MCF 10A (cell line): Measurements from ENCODE around the gene SMYD3. TPM values are rescaled to one million over a fixed set of nuclear protein-coding genes. Genes with fewer than 3 reads are reported as not detected.

Experiments
- BruUV-seq: library from RNA; stranded (reverse); fragments of 400-500 nt; replicated peaks from 2 replicates; lab custom pipeline; 2021; lab: Mats Ljungman, UMichigan
- CTCF ChIA-PET: fragments of 300-600 bp; sonication (Branson Sonifier 250); formaldehyde crosslinking; extraction: SDS; loops from one replicate; lab custom pipeline; 2021; ENCODE audit warnings: antibody characterized with exemption, inconsistent platforms; lab: Yijun Ruan, JAX
- POLR2A ChIA-PET: fragments of 300-600, 350-650 bp; sonication (Branson Sonifier 250); formaldehyde crosslinking; extraction: SDS; loops from one replicate; lab custom pipeline; 2020; ENCODE audit warnings: antibody characterized with exemption, inconsistent platforms; lab: Yijun Ruan, JAX
- DNase-seq: peaks from one replicate; pipeline ENCODE4 v3.0.0-alpha.2; 2018; ENCODE audit not compliant: unreplicated experiment
- H3K27ac Mint-ChIP-seq: one replicate; pipeline ENCODE4 v1.8.0; 2022; ENCODE audit warnings: mild to moderate bottlenecking, low read depth, mixed read lengths; ENCODE audit not compliant: unreplicated experiment
- H3K27me3 Mint-ChIP-seq: one replicate; pipeline ENCODE4 v1.8.0; 2022; ENCODE audit warnings: mixed read lengths; ENCODE audit not compliant: insufficient read depth, unreplicated experiment
- H3K36me3 Mint-ChIP-seq: one replicate; pipeline ENCODE4 v1.8.0; 2022; ENCODE audit warnings: mild to moderate bottlenecking, moderate library complexity, mixed read lengths; ENCODE audit not compliant: insufficient read depth, unreplicated experiment
- H3K4me1 Mint-ChIP-seq: one replicate; pipeline ENCODE4 v1.8.0; 2022; ENCODE audit warnings: mixed read lengths; ENCODE audit not compliant: insufficient read depth, unreplicated experiment
- H3K4me3 Mint-ChIP-seq: one replicate; pipeline ENCODE4 v1.8.0; 2022; ENCODE audit warnings: mild to moderate bottlenecking, moderate library complexity, mixed read lengths; ENCODE audit not compliant: unreplicated experiment
- H3K9me3 Mint-ChIP-seq: one replicate; pipeline ENCODE4 v1.8.0; 2022; ENCODE audit warnings: mixed read lengths; ENCODE audit not compliant: unreplicated experiment
- CTCF ChIP-seq: fragments of 200-600 bp; IDR thresholded peaks from one replicate; pipeline ENCODE4 v1.8.0; 2022; ENCODE audit warnings: antibody characterized with exemption, mild to moderate bottlenecking; ENCODE audit not compliant: unreplicated experiment
- intact Hi-C: fragments of 100-400 bp; cut with micrococcal nuclease; formaldehyde crosslinking; loops from 2 replicates; pipeline ENCODE4 v1.14.1; 2022
- total RNA-seq: library from RNA; stranded (reverse); gene quantifications from 2 replicates; pipeline ENCODE4 v1.2.3, GENCODE V29; 2022

The SMYD3 gene
- total RNA-seq, 1 experiment from 2014 or later = 26.9 TPM

- no peak overlapping the region for H3K27ac Mint-ChIP-seq
- CTCF ChIA-PET = interaction anchor here (0.9 to 1.4 kb wide), 2 partner anchors 9 to 450 kb away, joined by 3 read pairs; no protein-coding TSS in a partner anchor
- intact Hi-C loops = no loop called here
Measured at GRCh38 chr1:246036175-246036574, 470.9 kb downstream of the SMYD3 start.

GRCh38 chr1:246035060-246035541 lies 472.0 kb downstream of the SMYD3 start:
- Mint-ChIP-seq H3K9me3 (no peaks in the 10 kb centered on the region), H3K4me1 (peaks cover 6% of the 10 kb centered on the region), H3K27me3 (no peaks in the 10 kb centered on the region), H3K27ac (no peak overlapping the region), H3K36me3 (no peaks in the 10 kb centered on the region), H3K4me3 (no peak overlapping the region)
- POLR2A ChIA-PET = no interaction called here
- DNase-seq = no peak
- no TSS peak for BruUV-seq
- no peak for TF ChIP-seq CTCF
- intact Hi-C loops = no loop called here
- CTCF ChIA-PET = interaction anchor here (0.6 to 2.6 kb wide), 4 partner anchors 20 to 882 kb away, joined by 3 to 6 read pairs (median 3); no protein-coding TSS in a partner anchor

More at GRCh38 chr1:246036175-246036574, 470.9 kb downstream of the SMYD3 start:
- Mint-ChIP-seq H3K36me3 (no peaks in the 10 kb centered on the region), H3K9me3 (no peaks in the 10 kb centered on the region), H3K27me3 (no peaks in the 10 kb centered on the region), H3K4me3 (no peak overlapping the region), H3K4me1 (peaks cover 6% of the 10 kb centered on the region)
- no TSS peak for BruUV-seq
- DNase-seq = no peak
- TF ChIP-seq CTCF = no peak
- POLR2A ChIA-PET = no interaction called here

DNA sequence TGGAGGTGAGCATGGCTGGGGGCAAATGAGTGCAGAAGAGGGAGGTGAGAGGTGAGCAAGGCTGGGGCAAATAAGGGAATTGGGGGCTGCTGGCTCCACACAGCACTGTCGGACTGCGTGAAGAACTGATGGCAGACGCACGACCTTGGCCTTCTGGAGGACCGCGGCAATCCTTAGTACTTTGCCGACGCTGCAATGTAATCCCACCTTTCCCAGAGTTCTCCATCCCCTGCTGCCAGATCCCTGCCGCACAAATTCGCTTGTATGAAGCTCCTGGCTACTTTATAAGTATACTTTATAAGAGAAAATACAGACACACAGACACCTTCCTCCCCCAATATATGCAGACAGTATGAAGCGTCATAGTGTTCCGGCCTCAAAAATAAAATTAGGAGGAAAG lies 472.4 kb downstream of the SMYD3 start:
- H3K4me3 Mint-ChIP-seq = no peak overlapping the region
- H3K27me3 Mint-ChIP-seq = no peaks in the 10 kb centered on the region
- CTCF ChIA-PET = interaction anchor here (0.6 to 2.6 kb wide), 3 partner anchors 20 to 881 kb away, joined by 3 to 6 read pairs (median 3); no protein-coding TSS in a partner anchor
- no peak overlapping the region for H3K27ac Mint-ChIP-seq
- POLR2A ChIA-PET = interaction anchor here (0.6 to 1.0 kb wide), 3 partner anchors 16 to 103 kb away, joined by 3 read pairs; no protein-coding TSS in a partner anchor
- peaks cover 6% of the 10 kb centered on the region for H3K4me1 Mint-ChIP-seq
- intact Hi-C loops = no loop called here
- no peaks in the 10 kb centered on the region for H3K36me3 Mint-ChIP-seq
- H3K9me3 Mint-ChIP-seq = no peaks in the 10 kb centered on the region
- TF ChIP-seq CTCF = no peak
- no TSS peak for BruUV-seq
- DNase-seq = no peak

DNA sequence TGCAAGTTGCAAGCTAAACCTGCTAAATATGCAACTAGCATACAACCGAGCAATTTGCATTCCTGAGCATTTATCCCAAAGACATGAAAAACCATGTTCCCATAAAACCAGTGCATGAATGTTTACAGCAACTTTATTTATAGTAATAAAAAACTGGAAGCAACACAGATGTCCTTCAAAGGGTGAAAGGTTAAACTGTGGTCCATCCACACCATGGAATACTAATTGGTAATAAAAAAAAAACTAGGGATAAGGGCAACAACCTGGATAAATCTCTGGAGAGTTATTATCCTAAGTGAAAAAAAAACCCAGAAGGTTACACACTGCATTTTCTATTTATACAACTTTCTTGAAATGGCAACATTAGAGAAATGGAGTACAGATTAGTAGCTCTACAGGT lies 474.1 kb downstream of the SMYD3 start:
- no peak for DNase-seq
- Mint-ChIP-seq H3K9me3 (peaks cover 11% of the 10 kb centered on the region), H3K27me3 (no peaks in the 10 kb centered on the region), H3K27ac (no peak overlapping the region), H3K4me3 (no peak overlapping the region), H3K36me3 (no peaks in the 10 kb centered on the region), H3K4me1 (peaks cover 6% of the 10 kb centered on the region)
- TF ChIP-seq CTCF = no peak
- no TSS peak for BruUV-seq
- intact Hi-C loops = no loop called here
- POLR2A ChIA-PET = interaction anchor here (0.7 kb wide), 1 partner anchor 246 kb away, joined by 5 read pairs; no protein-coding TSS in a partner anchor
- CTCF ChIA-PET = interaction anchor here (0.6 to 2.6 kb wide), 2 partner anchors 880 to 1000 kb away, joined by 4 to 6 read pairs; no protein-coding TSS in a partner anchor
